ENCODE measurements around the gene PRKAR1A. TPM values are rescaled to one million over a fixed set of nuclear protein-coding genes. Genes with fewer than 3 reads are reported as not detected.

PRKAR1A gene
- total and polyA plus RNA-seq, 4 donors, result 97.0 to 297 (median 178) TPM

DNA sequence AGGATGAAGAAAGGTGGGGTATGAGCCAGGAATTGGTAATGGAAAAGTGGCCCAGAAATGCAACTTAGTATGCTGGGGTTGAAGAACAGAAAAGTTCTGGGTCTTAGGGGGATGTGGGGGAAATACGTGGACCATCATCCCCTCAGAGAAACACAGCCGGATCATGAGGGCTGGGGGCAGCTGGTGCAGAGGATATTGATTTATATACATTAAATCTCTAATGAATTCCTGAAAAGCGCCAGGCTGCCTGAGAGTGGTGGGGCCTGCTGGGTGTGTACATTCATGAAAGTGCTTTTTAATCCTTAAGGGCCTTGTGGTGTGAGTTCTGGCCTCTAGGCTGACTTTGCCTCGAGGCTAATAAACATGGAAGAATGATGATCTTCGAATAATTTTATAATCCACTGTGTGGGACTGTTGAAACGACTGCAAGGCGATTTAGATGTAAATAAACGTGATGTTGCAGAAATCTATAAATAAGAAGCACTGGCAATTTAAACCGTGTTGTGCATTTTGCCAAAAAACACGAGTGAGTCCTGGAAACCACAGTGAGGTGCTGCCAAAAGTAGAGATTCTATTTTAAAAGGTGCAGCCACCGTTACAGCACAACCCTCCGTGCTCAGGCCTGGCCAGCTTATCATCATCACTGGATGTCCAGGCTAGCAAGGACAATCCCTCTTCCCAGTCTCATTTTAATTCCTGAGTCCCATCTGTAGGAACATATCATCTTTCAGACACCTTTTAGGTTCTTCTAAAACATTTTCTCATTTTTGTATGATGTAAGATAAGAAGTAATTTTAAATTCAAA, 32.1 kb downstream of the PRKAR1A start:
- intact Hi-C loops (cut with DNase I), result no loop called here
- ATAC-seq (ENCODE audit: low FRiP score) (no peak), DNase-seq (no peak)
- 50 to 58% methylated on average over 12 of the region's 12 CpGs for WGBS, 2 donors
- H3K36me3 ChIP-seq (ENCODE audit: control insufficient read depth in 1 of 2, insufficient read depth in 2 of 2, low read length in 1 of 2), result no peaks in the 10 kb centered on the region
- no peak overlapping the region for H3K27ac ChIP-seq (ENCODE audit: low read depth in 1 of 2, low read length in 2 of 2)
- no peak overlapping the region for H3K4me3 ChIP-seq (ENCODE audit: low read length in 2 of 2)
- no peaks in the 10 kb centered on the region for H3K4me1 ChIP-seq (ENCODE audit: control insufficient read depth in 1 of 2, insufficient read depth in 2 of 2, low read length in 2 of 2)
- H3K27me3 ChIP-seq (ENCODE audit: control insufficient read depth in 1 of 2, insufficient read depth in 2 of 2, low read length in 1 of 2), result no peaks in the 10 kb centered on the region
- no peaks in the 10 kb centered on the region for H3K9me3 ChIP-seq (ENCODE audit: control insufficient read depth, low read length)

DNA sequence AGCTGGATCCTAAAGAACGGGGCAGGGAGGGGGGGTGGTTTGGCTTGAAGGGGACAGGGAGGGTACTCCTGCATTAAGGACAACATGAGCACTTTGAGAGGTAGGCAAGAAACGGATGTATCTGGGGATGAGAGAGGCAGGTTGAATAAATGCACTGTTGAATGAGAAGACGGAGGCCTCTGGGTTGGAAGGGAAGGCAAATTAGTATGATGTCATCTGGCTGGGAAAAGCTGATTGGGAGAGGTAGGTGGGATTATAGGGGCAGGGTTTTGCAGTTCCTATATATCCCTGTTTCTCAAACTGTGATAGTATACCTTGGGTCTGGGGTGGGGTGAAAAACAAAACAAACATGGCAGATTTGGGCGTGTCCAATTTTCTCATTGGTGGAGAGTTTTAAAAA, 44.3 kb downstream of the PRKAR1A start:
- Histone ChIP-seq H3K4me3 (ENCODE audit: low read length in 2 of 2) (no peak overlapping the region), H3K4me1 (ENCODE audit: control insufficient read depth in 1 of 2, insufficient read depth in 2 of 2, low read length in 2 of 2) (no peaks in the 10 kb centered on the region), H3K9me3 (ENCODE audit: control insufficient read depth, low read length) (no peaks in the 10 kb centered on the region), H3K27me3 (ENCODE audit: control insufficient read depth in 1 of 2, insufficient read depth in 2 of 2, low read length in 1 of 2) (no peaks in the 10 kb centered on the region), H3K27ac (ENCODE audit: low read depth in 1 of 2, low read length in 2 of 2) (no peak overlapping the region), H3K36me3 (ENCODE audit: control insufficient read depth in 1 of 2, insufficient read depth in 2 of 2, low read length in 1 of 2) (no peaks in the 10 kb centered on the region)
- WGBS, 2 donors, result 88 to 93% methylated on average over 4 of the region's 4 CpGs
- DNase-seq (no peak), ATAC-seq (ENCODE audit: low FRiP score) (no peak)
- intact Hi-C loops (cut with DNase I), result no loop called here

DNA sequence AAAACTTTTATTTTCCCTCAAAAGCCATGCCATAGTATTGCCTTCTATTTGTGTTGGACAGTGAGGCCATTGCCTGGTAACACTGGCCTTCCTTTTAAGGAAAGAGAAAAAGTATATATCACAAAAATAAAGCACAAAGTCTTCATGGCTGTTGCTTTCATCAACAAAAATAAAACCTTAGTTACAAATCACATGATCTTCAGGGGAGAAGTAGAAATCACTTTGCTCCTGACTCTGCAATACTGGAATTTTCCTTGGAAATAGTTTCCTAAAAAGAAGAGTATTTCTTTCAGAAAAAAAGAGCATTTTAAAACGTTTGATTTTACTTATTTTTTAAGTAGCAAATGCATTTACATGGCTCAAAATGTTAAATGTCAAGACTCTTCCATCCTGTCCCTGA, 47.1 kb downstream of the PRKAR1A start:
- Histone ChIP-seq H3K9me3 (ENCODE audit: control insufficient read depth, low read length) (no peaks in the 10 kb centered on the region), H3K36me3 (ENCODE audit: control insufficient read depth in 1 of 2, insufficient read depth in 2 of 2, low read length in 1 of 2) (no peaks in the 10 kb centered on the region), H3K27me3 (ENCODE audit: control insufficient read depth in 1 of 2, insufficient read depth in 2 of 2, low read length in 1 of 2) (no peaks in the 10 kb centered on the region), H3K27ac (ENCODE audit: low read depth in 1 of 2, low read length in 2 of 2) (no peak overlapping the region), H3K4me3 (ENCODE audit: low read length in 2 of 2) (no peak overlapping the region), H3K4me1 (ENCODE audit: control insufficient read depth in 1 of 2, insufficient read depth in 2 of 2, low read length in 2 of 2) (no peaks in the 10 kb centered on the region)
- 0 to 2% methylated on average over 1 of the region's 1 CpG for WGBS, 2 donors
- ATAC-seq (ENCODE audit: low FRiP score) (no peak), DNase-seq (no peak)
- intact Hi-C loops (cut with DNase I), result no loop called here

DNA sequence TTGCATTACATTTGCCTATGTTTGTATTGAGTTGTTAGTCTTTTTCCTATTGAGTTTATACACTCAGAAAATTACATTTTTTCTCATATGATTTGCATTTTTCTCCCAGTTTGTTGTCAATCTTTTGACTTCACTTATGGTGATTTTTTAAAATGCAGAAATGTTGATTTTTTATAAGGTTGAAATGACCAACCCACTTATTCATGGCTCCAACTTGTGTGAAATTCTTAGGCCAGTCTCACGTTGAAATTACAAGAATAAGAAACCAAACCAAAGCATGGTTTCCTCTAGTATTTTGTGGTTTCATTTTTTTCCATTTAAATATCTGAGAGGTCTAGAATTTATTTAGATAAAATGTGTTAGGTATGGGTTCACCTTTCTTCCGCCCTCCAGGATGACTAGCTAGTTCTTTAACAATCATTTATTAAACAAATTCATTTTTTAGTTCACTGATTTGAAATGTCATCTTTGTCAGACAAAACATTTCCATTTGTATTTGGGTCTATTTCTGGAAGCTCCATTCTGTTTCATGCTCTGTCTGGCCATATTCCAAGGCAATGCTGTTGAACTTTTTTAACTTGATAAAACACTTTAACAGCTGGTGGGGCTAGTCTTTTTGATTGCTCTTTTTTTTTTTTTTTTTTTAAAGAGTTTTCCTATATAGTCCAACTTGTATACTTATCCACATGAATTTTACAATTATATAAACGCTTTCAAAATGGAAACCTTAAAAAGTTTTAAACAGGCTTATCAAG, 48.9 kb downstream of the PRKAR1A start:
- H3K27ac ChIP-seq (ENCODE audit: low read depth in 1 of 2, low read length in 2 of 2), result no peak overlapping the region
- 30 to 34% methylated on average over 3 of the region's 3 CpGs for WGBS, 2 donors
- no peaks in the 10 kb centered on the region for H3K36me3 ChIP-seq (ENCODE audit: control insufficient read depth in 1 of 2, insufficient read depth in 2 of 2, low read length in 1 of 2)
- ATAC-seq (ENCODE audit: low FRiP score) (no peak), DNase-seq (no peak)
- H3K4me1 ChIP-seq (ENCODE audit: control insufficient read depth in 1 of 2, insufficient read depth in 2 of 2, low read length in 2 of 2), result peaks cover 0 to 2% of the 10 kb centered on the region in 2 donors
- intact Hi-C loops (cut with DNase I), result no loop called here
- no peak overlapping the region for H3K4me3 ChIP-seq (ENCODE audit: low read length in 2 of 2)
- no peaks in the 10 kb centered on the region for H3K9me3 ChIP-seq (ENCODE audit: control insufficient read depth, low read length)
- no peaks in the 10 kb centered on the region for H3K27me3 ChIP-seq (ENCODE audit: control insufficient read depth in 1 of 2, insufficient read depth in 2 of 2, low read length in 1 of 2)

DNA sequence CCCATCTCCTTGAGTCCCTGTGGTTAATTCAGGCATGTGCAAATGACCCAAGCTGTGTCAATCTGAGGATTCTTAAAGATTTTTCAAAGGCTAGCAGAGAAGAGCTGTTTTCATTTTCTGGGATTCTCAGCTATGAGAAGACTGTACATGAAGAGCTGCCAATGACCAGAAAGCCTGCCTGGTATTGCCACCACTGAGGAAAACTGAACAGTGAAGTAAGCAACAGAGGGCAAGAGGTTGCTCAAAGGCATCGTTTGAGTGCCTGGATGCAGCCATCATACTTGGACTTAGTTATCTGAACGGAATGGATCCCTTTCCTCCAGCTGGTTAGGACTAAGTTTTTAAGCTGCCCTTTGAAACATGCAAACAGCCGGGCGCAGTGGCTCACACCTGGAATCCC, 50.5 kb downstream of the PRKAR1A start:
- DNase-seq (no peak), ATAC-seq (ENCODE audit: low FRiP score) (no peak)
- WGBS, 2 donors, result 89 to 90% methylated on average over 4 of the region's 4 CpGs
- Histone ChIP-seq H3K4me1 (ENCODE audit: control insufficient read depth in 1 of 2, insufficient read depth in 2 of 2, low read length in 2 of 2) (peaks cover 5 to 8% of the 10 kb centered on the region in 2 donors), H3K36me3 (ENCODE audit: control insufficient read depth in 1 of 2, insufficient read depth in 2 of 2, low read length in 1 of 2) (no peaks in the 10 kb centered on the region), H3K27me3 (ENCODE audit: control insufficient read depth in 1 of 2, insufficient read depth in 2 of 2, low read length in 1 of 2) (no peaks in the 10 kb centered on the region), H3K9me3 (ENCODE audit: control insufficient read depth, low read length) (no peaks in the 10 kb centered on the region), H3K4me3 (ENCODE audit: low read length in 2 of 2) (no peak overlapping the region), H3K27ac (ENCODE audit: low read depth in 1 of 2, low read length in 2 of 2) (no peak overlapping the region)
- intact Hi-C loops (cut with DNase I), result no loop called here

DNA sequence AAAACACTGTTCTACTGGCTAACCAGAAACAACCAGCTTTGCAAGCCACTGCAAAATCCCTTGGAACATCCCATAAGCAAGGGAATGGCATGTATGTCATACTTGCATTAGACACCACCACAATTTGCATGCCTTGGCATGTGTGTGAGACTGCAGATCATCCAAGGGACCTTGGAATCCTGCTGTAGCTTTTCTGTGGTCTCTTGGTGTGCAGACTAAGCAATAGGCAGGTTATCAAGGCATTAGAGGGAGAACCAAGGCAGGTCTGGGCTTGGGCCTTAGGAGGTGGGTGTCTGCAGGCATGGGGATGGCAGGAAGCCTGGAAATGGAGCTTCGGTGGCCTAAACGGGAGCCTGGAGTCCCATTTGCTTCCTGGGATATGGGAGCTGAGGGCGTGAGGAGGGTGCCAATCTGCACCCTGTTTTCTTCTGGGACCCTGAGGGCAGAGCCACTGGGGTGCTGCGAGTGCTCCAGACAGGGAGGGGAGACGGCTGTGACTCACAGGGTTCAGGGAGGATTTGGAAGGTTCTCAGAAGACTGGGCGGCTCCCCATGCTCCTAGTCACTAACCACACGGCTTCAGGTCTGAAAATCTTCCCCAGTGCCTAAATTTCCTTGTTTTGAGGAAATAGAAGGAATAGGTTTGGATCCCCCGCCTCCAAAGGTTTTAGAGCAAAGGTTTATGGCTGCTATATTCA, 52.3 kb downstream of the PRKAR1A start:
- intact Hi-C loops (cut with DNase I), result no loop called here

DNA sequence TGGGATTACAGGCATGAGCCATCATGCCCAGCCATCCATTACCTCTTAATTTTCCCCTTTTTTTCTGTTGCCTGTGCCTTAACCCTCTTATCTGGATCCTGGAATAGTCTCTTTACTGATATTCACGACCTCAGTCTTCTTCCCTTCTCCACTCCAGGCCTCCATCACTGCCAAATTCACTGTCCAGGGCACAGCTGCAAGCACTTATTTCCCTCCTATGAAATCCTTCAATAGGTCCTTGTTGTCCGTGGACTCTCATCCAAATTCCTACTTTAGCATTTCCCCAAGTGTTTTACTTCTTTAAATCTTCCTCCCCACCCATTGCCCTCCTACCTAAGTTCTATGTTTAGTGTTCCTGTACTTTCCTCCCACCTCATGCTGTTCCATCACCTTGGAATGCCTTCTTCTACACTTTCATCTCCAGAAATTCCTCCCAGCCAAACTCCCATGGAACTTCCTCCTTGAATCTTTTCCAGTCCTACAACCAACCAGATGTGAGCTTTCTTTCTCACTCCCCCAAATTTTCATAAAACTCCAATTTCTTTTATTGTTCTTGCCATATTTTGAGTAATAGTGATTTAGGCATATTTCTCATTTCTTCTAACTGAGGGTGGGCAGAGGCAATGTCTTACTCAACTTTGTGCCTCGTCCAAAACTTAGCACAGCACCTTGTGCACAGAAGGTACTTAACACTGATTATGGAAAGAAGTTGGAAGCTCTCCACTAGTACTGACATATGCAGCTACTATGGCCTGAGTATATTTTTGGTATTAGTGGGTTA, 53.6 kb downstream of the PRKAR1A start:
- WGBS, 2 donors, result 46 to 53% methylated on average over 3 of the region's 3 CpGs
- DNase-seq (no peak), ATAC-seq (ENCODE audit: low FRiP score) (no peak)
- Histone ChIP-seq H3K27me3 (ENCODE audit: control insufficient read depth in 1 of 2, insufficient read depth in 2 of 2, low read length in 1 of 2) (no peaks in the 10 kb centered on the region), H3K9me3 (ENCODE audit: control insufficient read depth, low read length) (no peaks in the 10 kb centered on the region), H3K4me3 (ENCODE audit: low read length in 2 of 2) (no peak overlapping the region), H3K27ac (ENCODE audit: low read depth in 1 of 2, low read length in 2 of 2) (peak overlapping the region in 1 of 2 donors; percentile 68), H3K36me3 (ENCODE audit: control insufficient read depth in 1 of 2, insufficient read depth in 2 of 2, low read length in 1 of 2) (no peaks in the 10 kb centered on the region), H3K4me1 (ENCODE audit: control insufficient read depth in 1 of 2, insufficient read depth in 2 of 2, low read length in 2 of 2) (peaks cover 5 to 8% of the 10 kb centered on the region in 2 donors)
- intact Hi-C loops (cut with DNase I), result no loop called here

More for the DNA sequence above, 52.3 kb downstream of the PRKAR1A start:
- peaks cover 5 to 8% of the 10 kb centered on the region in 2 donors for H3K4me1 ChIP-seq (ENCODE audit: control insufficient read depth in 1 of 2, insufficient read depth in 2 of 2, low read length in 2 of 2)
- WGBS, 2 donors, result 87 to 89% methylated on average over 8 of the region's 8 CpGs
- ATAC-seq (ENCODE audit: low FRiP score), result no peak
- H3K9me3 ChIP-seq (ENCODE audit: control insufficient read depth, low read length), result no peaks in the 10 kb centered on the region
- H3K36me3 ChIP-seq (ENCODE audit: control insufficient read depth in 1 of 2, insufficient read depth in 2 of 2, low read length in 1 of 2), result no peaks in the 10 kb centered on the region
- DNase-seq, result no peak
- H3K4me3 ChIP-seq (ENCODE audit: low read length in 2 of 2), result no peak overlapping the region
- no peaks in the 10 kb centered on the region for H3K27me3 ChIP-seq (ENCODE audit: control insufficient read depth in 1 of 2, insufficient read depth in 2 of 2, low read length in 1 of 2)
- H3K27ac ChIP-seq (ENCODE audit: low read depth in 1 of 2, low read length in 2 of 2), result no peak overlapping the region

DNA sequence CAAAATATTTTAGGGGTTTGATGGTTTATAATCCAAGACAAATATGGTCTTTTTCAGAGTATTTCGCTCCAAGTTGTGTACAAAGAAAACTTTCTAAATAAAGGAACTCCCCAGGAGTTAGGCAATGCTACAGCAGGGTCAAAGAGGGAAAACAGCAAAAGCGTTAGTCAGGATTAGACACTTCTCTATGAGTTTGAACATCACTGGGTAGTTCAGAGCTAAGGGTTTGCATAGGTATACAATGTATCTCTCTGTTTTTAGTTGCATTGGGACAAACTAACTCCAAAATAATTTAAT, 54.2 kb downstream of the PRKAR1A start:
- no peak overlapping the region for H3K27ac ChIP-seq (ENCODE audit: low read depth in 1 of 2, low read length in 2 of 2)
- no peaks in the 10 kb centered on the region for H3K9me3 ChIP-seq (ENCODE audit: control insufficient read depth, low read length)
- no peak for ATAC-seq (ENCODE audit: low FRiP score)
- H3K27me3 ChIP-seq (ENCODE audit: control insufficient read depth in 1 of 2, insufficient read depth in 2 of 2, low read length in 1 of 2), result no peaks in the 10 kb centered on the region
- H3K36me3 ChIP-seq (ENCODE audit: control insufficient read depth in 1 of 2, insufficient read depth in 2 of 2, low read length in 1 of 2), result no peaks in the 10 kb centered on the region
- no peak overlapping the region for H3K4me3 ChIP-seq (ENCODE audit: low read length in 2 of 2)
- 3 to 9% methylated on average over 2 of the region's 2 CpGs for WGBS, 2 donors
- peaks cover 5 to 8% of the 10 kb centered on the region in 2 donors for H3K4me1 ChIP-seq (ENCODE audit: control insufficient read depth in 1 of 2, insufficient read depth in 2 of 2, low read length in 2 of 2)
- no peak for DNase-seq
- intact Hi-C loops (cut with DNase I), result no loop called here

All from aorta (tissue), 5 donors.